OCI-LY7 (cell line): ENCODE measurements around the gene DDIAS. TPM values are rescaled to one million over a fixed set of nuclear protein-coding genes. Genes with fewer than 3 reads are reported as not detected.
"Not testable (repeated sequence)": the region's sequence is repeated elsewhere in the genome, so short reads cannot be mapped to it uniquely, and the experiment has no call there.

Experiments
- BruUV-seq: library from RNA; stranded (reverse); fragments of 400-500 nt; replicated peaks from 2 replicates; lab custom pipeline; 2021; lab: Mats Ljungman, UMichigan
- CTCF ChIA-PET: fragments of 300-600 bp; sonication (Branson Sonifier 250); formaldehyde crosslinking; loops from one replicate; lab custom pipeline; 2022; ENCODE audit warnings: antibody characterized with exemption; ENCODE audit not compliant: unreplicated experiment; lab: Charles Lee
- POLR2A ChIA-PET: fragments of 300-600 bp; sonication (Branson Sonifier 250); formaldehyde crosslinking; loops from one replicate; lab custom pipeline; 2022; ENCODE audit warnings: antibody characterized with exemption; lab: Charles Lee
- DNase-seq: peaks from one replicate; pipeline ENCODE4 v3.0.0-alpha.2; 2015; ENCODE audit warnings: low spot score
- H2AFZ ChIP-seq: fragments of 200-600 bp; sonication (generic), shearing (Covaris generic); 2 replicates; pipeline ENCODE4 v1.6.1; 2014; ENCODE audit warnings: mild to moderate bottlenecking, antibody characterized with exemption, low read length, moderate library complexity
- H3K27ac ChIP-seq: fragments of 200-600 bp; sonication (generic); 2 replicates; pipeline ENCODE4 v1.5.1; 2014; ENCODE audit warnings: mixed run types, low read depth, mild to moderate bottlenecking, moderate library complexity, low read length, inconsistent platforms; ENCODE audit not compliant: poor library complexity, severe bottlenecking
- H3K36me3 ChIP-seq: fragments of 200-600 bp; sonication (generic); 2 replicates; pipeline ENCODE4 v1.6.1; 2014; ENCODE audit warnings: mild to moderate bottlenecking, antibody characterized with exemption, low read length, moderate library complexity, mixed read lengths; ENCODE audit not compliant: insufficient read depth
- H3K4me1 ChIP-seq: fragments of 200-600 bp; sonication (generic); 2 replicates; pipeline ENCODE4 v1.5.1; 2014; ENCODE audit warnings: mild to moderate bottlenecking, low read length; ENCODE audit not compliant: insufficient read depth, poor library complexity, severe bottlenecking
- H3K4me2 ChIP-seq: fragments of 200-600 bp; sonication (generic); 2 replicates; pipeline ENCODE4 v1.6.1; 2014; ENCODE audit warnings: mild to moderate bottlenecking, low read length
- H3K4me3 ChIP-seq: fragments of 200-600 bp; sonication (generic); 2 replicates; pipeline ENCODE4 v1.5.1; 2014; ENCODE audit warnings: mild to moderate bottlenecking, low read depth, low read length; ENCODE audit not compliant: poor library complexity, severe bottlenecking
- H3K79me2 ChIP-seq: fragments of 200-600 bp; sonication (generic); 2 replicates; pipeline ENCODE4 v1.6.1; 2016; ENCODE audit warnings: low read depth, mild to moderate bottlenecking, low read length, moderate library complexity, mixed read lengths; ENCODE audit not compliant: insufficient read depth
- H3K9me2 ChIP-seq: fragments of 200-600 bp; sonication (generic); 2 replicates; pipeline ENCODE4 v1.6.1; 2016; ENCODE audit warnings: mild to moderate bottlenecking, low read length, mixed read lengths; ENCODE audit not compliant: insufficient read depth
- H3K9me3 ChIP-seq: fragments of 200-600 bp; sonication (generic); 2 replicates; pipeline ENCODE4 v1.6.1; 2014; ENCODE audit warnings: mild to moderate bottlenecking, mixed run types, low read length, mixed read lengths
- H4K20me1 ChIP-seq: fragments of 200-600 bp; sonication (generic); 2 replicates; pipeline ENCODE4 v1.6.1; 2014; ENCODE audit warnings: mild to moderate bottlenecking, antibody characterized with exemption, low read length, moderate library complexity, mixed read lengths; ENCODE audit not compliant: insufficient read depth
- CTCF ChIP-seq: fragments of 200-600 bp; sonication (generic); conservative IDR thresholded peaks from 2 replicates; pipeline ENCODE4 v1.5.1; 2014; ENCODE audit warnings: mild to moderate bottlenecking, antibody characterized with exemption, low read length, moderate library complexity, mixed read lengths
- EZH2phosphoT487 ChIP-seq: fragments of 200-600 bp; sonication (generic); IDR thresholded peaks from 2 replicates; pipeline ENCODE4 v1.6.1; 2018; ENCODE audit warnings: low read depth, borderline replicate concordance, mild to moderate bottlenecking, mixed run types, antibody characterized with exemption, low read length, moderate library complexity, mixed read lengths
- intact Hi-C: fragments of 100-400 bp; cut with micrococcal nuclease; formaldehyde crosslinking; loops from one replicate; pipeline ENCODE4 v1.10.0; 2022; ENCODE audit not compliant: unreplicated experiment
- total RNA-seq, 2 experiments: library from RNA; depleted of rRNA in 1 of 2; stranded (reverse); fragments of >200 nt in 1 of 2; shearing (Covaris generic) in 1 of 2; gene quantifications; 2 replicates each; pipeline ENCODE4 v1.2.3, GENCODE V29; 2014 to 2022

DDIAS gene
- total RNA-seq, 2 experiments from 2014 or later, result 16.7 to 23.1 TPM

GRCh38 chr11:82937554-82937953 lies 36.0 kb downstream of the DDIAS start:
- Histone ChIP-seq H3K79me2 (no peaks in the 10 kb centered on the region), H2AFZ (no peak overlapping the region), H3K4me1 (peaks cover 5% of the 10 kb centered on the region), H3K4me2 (no peak overlapping the region), H3K9me3 (peaks cover 14% of the 10 kb centered on the region; the same call in 1 of the 2 replicates), H3K27ac (no peak overlapping the region), H4K20me1 (no peaks in the 10 kb centered on the region), H3K4me3 (no peak overlapping the region), H3K9me2 (no peaks in the 10 kb centered on the region), H3K36me3 (peaks cover 50% of the 10 kb centered on the region)
- intact Hi-C loops, result no loop called here
- POLR2A ChIA-PET, result interaction anchor here (0.9 kb wide), 1 partner anchor 219 kb away, joined by 3 read pairs; the partner anchor contains the start of gene PCF11
- CTCF ChIA-PET, result no interaction called here
- no TSS peak for BruUV-seq
- no peak for TF ChIP-seq CTCF
- no peak for TF ChIP-seq EZH2phosphoT487
- no peak for DNase-seq

- H3K36me3 ChIP-seq, result peaks cover 31% of the 10 kb centered on the region
- intact Hi-C loops, result no loop called here
- ChIA-PET POLR2A (interaction anchor here (0.8 to 1.5 kb wide), 4 partner anchors 9 to 35 kb away, joined by 3 to 7 read pairs (median 5); no protein-coding TSS in a partner anchor), CTCF (no interaction called here)
- no peak overlapping the region for H3K4me2 ChIP-seq
- TF ChIP-seq CTCF (no peak), EZH2phosphoT487 (no peak)
- no peak for DNase-seq
- no peaks in the 10 kb centered on the region for H3K79me2 ChIP-seq
- no peaks in the 10 kb centered on the region for H4K20me1 ChIP-seq
- H3K9me3 ChIP-seq, result peaks cover 14% of the 10 kb centered on the region; the same call in 1 of the 2 replicates
- BruUV-seq, result no TSS peak
- no peaks in the 10 kb centered on the region for H3K4me1 ChIP-seq
- H3K27ac ChIP-seq, result no peak overlapping the region
- H2AFZ ChIP-seq, result no peak overlapping the region
- no peak overlapping the region for H3K4me3 ChIP-seq
- H3K9me2 ChIP-seq, result no peaks in the 10 kb centered on the region
These were observed 37.9 kb downstream of the DDIAS start for GRCh38 chr11:82939456-82939855.

DNA sequence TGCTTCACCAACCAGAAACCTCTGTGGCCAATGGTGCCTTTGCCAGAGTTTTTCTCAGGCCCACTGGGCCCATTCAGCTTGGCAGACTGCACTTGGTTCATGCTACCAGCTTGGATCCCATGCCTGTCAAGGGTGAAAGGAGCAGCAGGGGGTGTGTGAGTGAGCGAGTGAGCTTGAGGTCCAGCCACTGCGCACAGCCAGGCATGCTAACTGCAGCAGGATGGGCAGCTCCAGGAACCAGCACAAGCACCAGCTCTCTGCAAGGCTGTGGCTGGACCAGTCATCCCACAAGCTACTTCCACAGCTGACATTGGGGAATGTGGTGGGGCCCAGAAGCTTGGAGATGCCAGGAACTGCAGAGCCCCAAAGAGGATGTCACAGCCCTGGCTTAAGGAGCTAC lies 40.8 kb downstream of the DDIAS start:
- no TSS peak for BruUV-seq

DNA sequence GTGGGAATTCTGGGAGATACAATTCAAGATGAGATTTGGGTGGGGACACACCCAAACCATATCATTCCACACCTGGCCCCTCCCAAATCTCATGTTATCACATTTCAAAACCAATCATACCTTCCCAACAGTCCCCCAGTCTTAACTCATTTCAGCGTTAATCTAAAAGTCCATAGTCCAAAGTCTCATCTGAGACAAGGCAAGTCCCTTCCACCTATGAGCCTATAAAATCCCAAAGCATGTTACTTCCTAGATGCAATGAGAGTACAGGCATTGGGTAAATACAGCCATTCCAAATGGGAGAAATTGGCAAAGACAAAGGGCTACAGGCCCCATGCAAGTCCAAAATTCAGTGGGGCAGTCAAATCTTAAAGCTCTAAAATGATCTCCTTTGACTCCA lies 41.9 kb downstream of the DDIAS start:
- H2AFZ ChIP-seq, BruUV-seq, H3K9me2 ChIP-seq, H4K20me1 ChIP-seq, H3K27ac ChIP-seq, CTCF ChIA-PET, intact Hi-C loops, H3K79me2 ChIP-seq, H3K36me3 ChIP-seq, H3K4me3 ChIP-seq, DNase-seq, H3K4me2 ChIP-seq: not testable (repeated sequence)
- H3K4me1 ChIP-seq, result peaks cover 16% of the 10 kb centered on the region
- POLR2A ChIA-PET, result interaction anchor here (0.6 to 9.5 kb wide), 4 partner anchors 11 to 288 kb away, joined by 3 to 83 read pairs (median 43); no protein-coding TSS in a partner anchor
- H3K9me3 ChIP-seq, result peaks cover 14% of the 10 kb centered on the region; the same call in 1 of the 2 replicates

More for the DNA sequence above, 40.8 kb downstream of the DDIAS start:
- no peak overlapping the region for H3K4me3 ChIP-seq
- intact Hi-C loops, result no loop called here
- POLR2A ChIA-PET, result interaction anchor here (1.0 to 9.5 kb wide), 4 partner anchors 10 to 143 kb away, joined by 3 to 83 read pairs (median 43); no protein-coding TSS in a partner anchor
- no peak overlapping the region for H2AFZ ChIP-seq
- H3K36me3 ChIP-seq, result peaks cover 4% of the 10 kb centered on the region; the same call in 1 of the 2 replicates
- no peaks in the 10 kb centered on the region for H3K9me2 ChIP-seq
- H3K9me3 ChIP-seq, result peaks cover 14% of the 10 kb centered on the region; the same call in 1 of the 2 replicates
- H3K79me2 ChIP-seq, result no peaks in the 10 kb centered on the region
- DNase-seq, result no peak
- H3K27ac ChIP-seq, result no peak overlapping the region
- no peak overlapping the region for H3K4me2 ChIP-seq
- peaks cover 16% of the 10 kb centered on the region for H3K4me1 ChIP-seq
- CTCF ChIA-PET, result no interaction called here
- no peak for TF ChIP-seq EZH2phosphoT487
- no peaks in the 10 kb centered on the region for H4K20me1 ChIP-seq
